GM12891 (cell line): Measurements from ENCODE around the gene FKBP10.
"Not testable (repeated sequence)": the region's sequence is repeated elsewhere in the genome, so short reads cannot be mapped to it uniquely, and the experiment has no call there.

Source experiments
- DNase-seq: peaks from one replicate; pipeline ENCODE4 v3.0.0; 2011; ENCODE audit warnings: low spot score; ENCODE audit not compliant: insufficient read length
- FAIRE-seq: peaks from 2 replicates; lab custom pipeline; 2011; peaks lifted over from hg19 to GRCh38; lab: Jason Lieb, UNC
- PAX5 ChIP-seq: IDR thresholded peaks from 2 replicates; pipeline ENCODE4 v1.6.1; 2011; ENCODE audit warnings: low read length, moderate library complexity, mild to moderate bottlenecking; ENCODE audit not compliant: insufficient read depth, severe bottlenecking
- POLR2A ChIP-seq: IDR thresholded peaks from 2 replicates; pipeline ENCODE4 v1.6.1; 2011; ENCODE audit warnings: low read depth, low read length, control low read depth
- POLR2AphosphoS5 ChIP-seq: IDR thresholded peaks from 2 replicates; pipeline ENCODE4 v1.6.1; 2011; ENCODE audit warnings: low read depth, low read length, control low read depth
- POU2F2 ChIP-seq: IDR thresholded peaks from 2 replicates; pipeline ENCODE4 v1.6.1; 2011; ENCODE audit warnings: low read depth, mild to moderate bottlenecking, control low read depth, low read length, moderate library complexity
- SPI1 ChIP-seq: IDR thresholded peaks from 2 replicates; pipeline ENCODE4 v1.6.1; 2011; ENCODE audit warnings: low read depth, low read length, control low read depth
- TAF1 ChIP-seq: IDR thresholded peaks from 2 replicates; pipeline ENCODE4 v1.6.1; 2011; ENCODE audit warnings: low read depth, low read length, control low read depth

FKBP10 gene

GRCh38 chr17:41835800-41836549 lies 23.2 kb downstream of the FKBP10 start, which contains the start of gene NT5C3B:
Gene NT5C3B (minus strand): TSS chr17:41836232. CDS start chr17:41836193, 39 bp downstream.
- DNase-seq, result peak; percentile 87
- no peak for TF ChIP-seq PAX5
- TF ChIP-seq POU2F2, result no peak
- no peak for TF ChIP-seq POLR2AphosphoS5
- no peak for TF ChIP-seq SPI1
- no peak for TF ChIP-seq POLR2A
- TF ChIP-seq TAF1, result no peak
- peak; percentile 62 for FAIRE-seq

GRCh38 chr17:41836550-41837196 lies 23.9 kb downstream of the FKBP10 start:
- no peak for DNase-seq
- TF ChIP-seq PAX5 (no peak), SPI1 (no peak), TAF1 (no peak), POLR2AphosphoS5 (no peak), POLR2A (no peak), POU2F2 (no peak)
- no peak for FAIRE-seq

GRCh38 chr17:41837761-41838538 lies 25.1 kb downstream of the FKBP10 start, which contains the start of gene KLHL10:
Gene KLHL10 (plus strand): TSS chr17:41837825. CDS start chr17:41837933, 108 bp downstream.
- TF ChIP-seq POLR2AphosphoS5 (no peak), POLR2A (no peak), POU2F2 (no peak)
- DNase-seq (no peak), FAIRE-seq (no peak)

- FAIRE-seq, DNase-seq: not testable (repeated sequence)
These were observed 26.6 kb downstream of the FKBP10 start for GRCh38 chr17:41839448-41839847.

- not testable (repeated sequence) for FAIRE-seq
These were observed 28.0 kb downstream of the FKBP10 start for GRCh38 chr17:41840781-41841180.

GRCh38 chr17:41844971-41845370 lies 32.2 kb downstream of the FKBP10 start:
- FAIRE-seq (no peak), DNase-seq (no peak)
- TF ChIP-seq POLR2A (no peak), SPI1 (no peak), TAF1 (no peak), POU2F2 (no peak), PAX5 (no peak), POLR2AphosphoS5 (no peak)

More at GRCh38 chr17:41840781-41841180, 28.0 kb downstream of the FKBP10 start:
- not testable (repeated sequence) for DNase-seq

GRCh38 chr17:41848788-41849187 lies 36.0 kb downstream of the FKBP10 start:
- DNase-seq, result no peak
- TF ChIP-seq TAF1 (no peak), SPI1 (no peak), POU2F2 (no peak), POLR2AphosphoS5 (no peak), POLR2A (no peak), PAX5 (no peak)
- FAIRE-seq, result peak; percentile 35

- TF ChIP-seq POLR2A (no peak), TAF1 (no peak), SPI1 (no peak), POU2F2 (no peak), PAX5 (no peak), POLR2AphosphoS5 (no peak)
- DNase-seq (no peak), FAIRE-seq (peak; percentile 16)
These were observed 36.6 kb downstream of the FKBP10 start for GRCh38 chr17:41849251-41849990.

GRCh38 chr17:41851382-41851781 lies 38.6 kb downstream of the FKBP10 start:
- peak; percentile 46 for TF ChIP-seq PAX5
- DNase-seq, FAIRE-seq: not testable (repeated sequence)
